ENCODE data around the gene MAG. TPM values are rescaled to one million over a fixed set of nuclear protein-coding genes. Genes with fewer than 3 reads are reported as not detected.
"Not testable (repeated sequence)": the region's sequence is repeated elsewhere in the genome, so short reads cannot be mapped to it uniquely, and the experiment has no call there.

MAG gene
- total and polyA plus RNA-seq, 7 donors, result 0.06 to 6.1 TPM; not detected in 5

- H3K36me3 ChIP-seq, result peaks cover under 1 to 5% (median 1%) of the 10 kb centered on the region in 4 donors
- H3K4me1 ChIP-seq, result no peaks in the 10 kb centered on the region
- no peak for DNase-seq
- no peak overlapping the region for H3K27ac ChIP-seq
- TF ChIP-seq POLR2A (IDR thresholded peaks at IDR 0.05) (no peak), POLR2AphosphoS5 (IDR thresholded peaks at IDR 0.05) (no peak), CTCF (IDR thresholded peaks at IDR 0.05) (no peak), EP300 (IDR thresholded peaks at IDR 0.05) (no peak)
- no peak overlapping the region for H3K4me3 ChIP-seq
- WGBS, 2 donors, result 83 to 85% methylated on average over 17 of the region's 17 CpGs
- peaks cover 0 to 55% (median 10%) of the 10 kb centered on the region in 3 donors for H3K27me3 ChIP-seq
- no peaks in the 10 kb centered on the region for H3K9me3 ChIP-seq
- intact Hi-C loops (cut with DNase I), result no loop called here
These were observed 7.5 kb upstream of the MAG start for GRCh38 chr19:35284153-35285094.

- H3K27ac ChIP-seq, result no peak overlapping the region
- WGBS, 2 donors, result 43 to 65% methylated on average over 1 of the region's 1 CpG
- H3K27me3 ChIP-seq, result peaks cover 0 to 55% (median 10%) of the 10 kb centered on the region in 3 donors
- H3K4me1 ChIP-seq, result no peaks in the 10 kb centered on the region
- DNase-seq, result no peak
- no peaks in the 10 kb centered on the region for H3K9me3 ChIP-seq
- H3K4me3 ChIP-seq, result no peak overlapping the region
- no peaks in the 10 kb centered on the region for H3K36me3 ChIP-seq
- TF ChIP-seq EP300 (IDR thresholded peaks at IDR 0.05) (no peak), POLR2A (IDR thresholded peaks at IDR 0.05) (no peak), CTCF (IDR thresholded peaks at IDR 0.05) (no peak), POLR2AphosphoS5 (IDR thresholded peaks at IDR 0.05) (no peak)
- intact Hi-C loops (cut with DNase I), result no loop called here
These were observed 6.9 kb upstream of the MAG start for GRCh38 chr19:35285095-35285449.

GRCh38 chr19:35285465-35285864 is 6.5 kb upstream of the MAG start:
- DNase-seq; H3K36me3 ChIP-seq; H3K9me3 ChIP-seq; H3K4me1 ChIP-seq; intact Hi-C loops (cut with DNase I); H3K4me3 ChIP-seq; H3K27ac ChIP-seq: not testable (repeated sequence)
- H3K27me3 ChIP-seq, result peaks cover 0 to 58% (median 10%) of the 10 kb centered on the region in 3 donors
- 79 to 90% methylated on average over 3 of the region's 3 CpGs for WGBS, 2 donors

GRCh38 chr19:35286101-35286500 is 5.9 kb upstream of the MAG start:
- H3K27ac ChIP-seq; H3K4me3 ChIP-seq; DNase-seq; H3K36me3 ChIP-seq; H3K9me3 ChIP-seq; intact Hi-C loops (cut with DNase I); H3K4me1 ChIP-seq: not testable (repeated sequence)
- H3K27me3 ChIP-seq, result peaks cover 0 to 65% (median 10%) of the 10 kb centered on the region in 3 donors
- 73 to 81% methylated on average over 5 of the region's 5 CpGs for WGBS, 2 donors

- Histone ChIP-seq H3K27me3 (peaks cover 0 to 65% (median 10%) of the 10 kb centered on the region in 3 donors), H3K36me3 (no peaks in the 10 kb centered on the region), H3K4me3 (no peak overlapping the region), H3K9me3 (no peaks in the 10 kb centered on the region), H3K4me1 (no peaks in the 10 kb centered on the region), H3K27ac (no peak overlapping the region)
- TF ChIP-seq POLR2A (IDR thresholded peaks at IDR 0.05), result no peak
- TF ChIP-seq CTCF (IDR thresholded peaks at IDR 0.05), result no peak
- no peak for TF ChIP-seq EP300 (IDR thresholded peaks at IDR 0.05)
- no peak for TF ChIP-seq POLR2AphosphoS5 (IDR thresholded peaks at IDR 0.05)
- no peak for DNase-seq
- WGBS, 2 donors, result 90 to 92% methylated on average over 10 of the region's 10 CpGs
- intact Hi-C loops (cut with DNase I), result no loop called here
These were observed 4.2 kb upstream of the MAG start for GRCh38 chr19:35287713-35288112.

Data from sigmoid colon (tissue), 7 donors.